GM21825 (cell line): ENCODE results near the gene ABT1.

ENCODE experiments used
- ATAC-seq: cut with Tn5 transposase; IDR thresholded peaks from one replicate; pipeline ENCODE4 v1.9.1; 2021; ENCODE audit warnings: mild to moderate bottlenecking, moderate library complexity; ENCODE audit not compliant: unreplicated experiment

The ABT1 gene

GRCh38 chr6:26571592-26572296 is 25.0 kb upstream of the ABT1 start:
- no peak for ATAC-seq

GRCh38 chr6:26575494-26575939 is 21.2 kb upstream of the ABT1 start:
- ATAC-seq = no peak

GRCh38 chr6:26576407-26576843 is 20.3 kb upstream of the ABT1 start:
- ATAC-seq = no peak

- ATAC-seq = no peak
Measured at GRCh38 chr6:26576929-26577719, 19.6 kb upstream of the ABT1 start.

- ATAC-seq = no peak
Measured at GRCh38 chr6:26577720-26578072, 19.1 kb upstream of the ABT1 start.

DNA sequence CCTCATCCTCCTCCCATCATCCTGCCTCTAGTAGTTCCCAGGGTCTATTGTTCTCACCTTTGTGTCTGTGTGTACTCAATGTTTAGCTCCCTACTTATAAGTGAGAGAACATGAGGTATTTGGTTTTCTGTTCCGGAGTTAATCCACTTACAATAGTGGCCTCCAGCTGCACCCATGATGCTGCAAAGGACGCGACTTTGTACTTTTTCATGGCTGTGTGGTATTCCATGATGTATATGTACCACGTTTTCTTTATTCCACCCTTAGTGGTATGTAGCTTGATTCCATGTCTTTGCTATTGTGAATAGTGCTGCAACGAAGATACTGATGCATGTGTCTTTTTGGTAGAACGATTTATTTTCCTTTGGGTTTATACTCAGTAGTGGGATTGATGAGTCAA is 18.5 kb upstream of the ABT1 start:
- ATAC-seq = no peak

DNA sequence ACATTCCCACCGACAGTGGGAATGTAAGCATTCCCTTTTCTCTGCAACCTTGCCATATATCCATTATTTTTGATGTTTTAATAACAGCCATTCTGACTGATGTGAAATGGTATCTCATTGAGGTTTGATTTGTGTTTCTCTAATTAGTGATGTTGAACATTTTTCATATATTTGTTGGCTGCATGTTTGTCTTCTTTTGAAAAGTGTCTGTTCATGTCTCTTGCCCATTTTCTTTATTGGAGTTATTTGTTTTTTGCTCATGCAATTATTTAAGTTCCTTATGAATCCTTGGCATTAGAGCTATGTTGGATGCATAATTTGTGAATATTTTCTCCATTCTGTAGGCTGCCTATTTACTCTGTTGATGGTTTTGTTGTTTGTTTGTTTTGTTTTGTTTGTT is 18.0 kb upstream of the ABT1 start:
- ATAC-seq = no peak

DNA sequence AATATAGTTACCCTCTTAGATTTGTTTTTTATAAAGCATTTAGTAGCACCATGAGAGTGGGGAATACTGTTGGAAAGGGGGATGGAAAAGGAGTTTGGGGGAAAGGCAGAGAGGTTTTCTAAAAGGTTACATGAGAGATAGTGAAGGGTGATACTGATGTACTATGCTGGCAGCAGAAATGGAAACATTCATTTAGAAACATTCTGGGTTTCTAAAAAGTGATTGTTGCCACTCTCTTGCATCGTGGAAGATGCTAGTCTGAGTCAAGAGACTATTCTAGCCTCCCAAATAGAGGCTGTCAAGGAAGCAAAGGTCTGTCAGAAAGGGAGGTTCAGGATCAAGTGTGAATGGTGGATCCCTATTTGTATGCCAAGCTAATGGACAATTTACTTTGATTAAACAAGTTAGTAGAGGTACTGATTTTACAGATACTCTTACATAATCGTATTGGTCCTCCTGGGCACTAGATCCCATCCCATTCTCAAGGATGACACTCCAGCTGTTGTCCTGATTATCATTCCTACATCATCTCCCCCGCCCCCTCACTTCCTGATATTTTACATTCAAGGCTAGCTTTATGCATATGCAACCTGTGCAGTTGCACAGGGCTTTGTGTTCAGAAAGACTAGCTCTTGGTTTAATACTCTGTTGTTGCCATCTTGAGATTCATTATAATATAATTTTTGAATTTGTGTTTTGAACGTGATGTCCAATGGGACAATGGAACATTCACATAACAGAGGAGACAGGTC is 15.4 kb upstream of the ABT1 start:
- ATAC-seq = no peak

DNA sequence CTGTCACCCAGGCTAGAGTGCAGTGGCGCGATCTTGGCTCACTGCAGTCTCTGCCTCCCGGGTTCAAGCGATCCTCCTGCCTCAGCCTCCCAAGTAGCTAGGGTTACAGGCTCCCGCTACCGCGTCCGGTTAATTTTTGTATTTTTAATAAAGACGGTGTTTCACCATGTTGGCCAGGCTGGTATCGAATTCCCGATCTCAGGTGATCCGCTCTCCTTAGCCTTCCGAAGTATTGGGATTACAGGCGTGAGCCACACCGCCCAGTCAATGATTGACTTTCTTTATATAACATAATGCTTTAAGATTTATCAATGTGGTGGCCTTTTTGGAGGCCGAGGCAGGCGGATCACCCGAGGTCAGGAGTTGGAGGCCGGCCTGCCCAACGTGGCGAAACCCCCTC is 7.8 kb upstream of the ABT1 start:
- ATAC-seq = no peak

GRCh38 chr6:26592649-26593048 is 4.1 kb upstream of the ABT1 start:
- no peak for ATAC-seq

- ATAC-seq = no peak
Measured at GRCh38 chr6:26593278-26594130, 3.2 kb upstream of the ABT1 start.

GRCh38 chr6:26594131-26594498 is 2.6 kb upstream of the ABT1 start:
- ATAC-seq = no peak

GRCh38 chr6:26594730-26595632 is 1.8 kb upstream of the ABT1 start:
- ATAC-seq = no peak

- ATAC-seq = peak; percentile 53
Measured at GRCh38 chr6:26595669-26596269, 984 bp upstream of the ABT1 start.

- ATAC-seq = no peak
Measured at GRCh38 chr6:26597389-26597766, 625 bp downstream of the ABT1 start.

- ATAC-seq = no peak
Measured at GRCh38 chr6:26597821-26598220, 1.1 kb downstream of the ABT1 start.

- ATAC-seq = no peak
Measured at GRCh38 chr6:26598267-26598666, 1.5 kb downstream of the ABT1 start.

- ATAC-seq = no peak
Measured at GRCh38 chr6:26599134-26599533, 2.4 kb downstream of the ABT1 start.

GRCh38 chr6:26599591-26599990 is 2.8 kb downstream of the ABT1 start:
- ATAC-seq = no peak
